GM19239 (cell line): ENCODE results near the gene ZBTB47.

Experiments used
- DNase-seq: peaks from one replicate; pipeline ENCODE4 v3.0.0; 2011; ENCODE audit warnings: low spot score; ENCODE audit not compliant: insufficient read length
- FAIRE-seq: peaks from 2 replicates; lab custom pipeline; 2011; peaks lifted over from hg19 to GRCh38; lab: Jason Lieb, UNC

Gene ZBTB47

DNA sequence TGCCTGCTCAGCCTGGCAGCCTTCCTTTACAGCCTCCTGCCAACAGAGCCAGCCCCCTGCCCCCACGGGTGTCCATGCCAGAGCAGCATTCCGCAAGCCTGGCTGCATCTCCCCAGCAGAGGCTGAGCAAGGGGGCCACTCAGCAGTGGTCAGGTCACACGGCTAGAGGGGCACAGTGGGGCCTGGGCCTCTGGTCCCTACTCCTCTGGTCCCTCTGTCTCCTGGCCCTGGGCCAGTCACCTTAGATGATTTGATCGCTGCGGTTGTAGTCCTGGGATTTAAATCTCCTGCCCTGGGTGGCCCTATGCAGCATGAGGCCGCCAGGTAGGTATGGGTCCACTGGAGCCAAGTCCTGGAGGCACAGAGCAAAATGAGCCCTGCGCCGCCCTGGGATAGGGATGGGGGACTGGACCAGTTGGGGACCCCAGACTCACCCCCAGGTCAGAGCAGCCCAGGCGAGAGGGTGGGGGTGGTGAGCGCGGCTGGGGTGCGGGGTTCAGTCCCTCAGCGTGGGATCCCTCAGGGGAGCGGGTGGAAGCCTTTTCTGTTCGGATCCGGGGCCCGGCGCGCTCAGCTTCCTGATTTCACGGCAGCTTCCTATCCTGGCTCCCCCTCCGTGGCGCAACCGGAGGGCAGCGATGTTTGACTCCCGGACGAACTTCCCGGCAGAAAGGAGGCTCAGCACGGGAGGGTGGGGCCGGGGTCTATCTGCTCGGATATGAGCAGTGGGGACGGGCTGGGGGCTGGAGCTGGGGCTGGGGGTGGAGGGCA lies at the start of gene ZBTB47:
Gene ZBTB47 (plus strand): TSS at position 138 of the 771 bp plus-strand sequence. CDS start 4,659 bp downstream, outside the sequence.
- no peak for FAIRE-seq
- DNase-seq = no peak

DNA sequence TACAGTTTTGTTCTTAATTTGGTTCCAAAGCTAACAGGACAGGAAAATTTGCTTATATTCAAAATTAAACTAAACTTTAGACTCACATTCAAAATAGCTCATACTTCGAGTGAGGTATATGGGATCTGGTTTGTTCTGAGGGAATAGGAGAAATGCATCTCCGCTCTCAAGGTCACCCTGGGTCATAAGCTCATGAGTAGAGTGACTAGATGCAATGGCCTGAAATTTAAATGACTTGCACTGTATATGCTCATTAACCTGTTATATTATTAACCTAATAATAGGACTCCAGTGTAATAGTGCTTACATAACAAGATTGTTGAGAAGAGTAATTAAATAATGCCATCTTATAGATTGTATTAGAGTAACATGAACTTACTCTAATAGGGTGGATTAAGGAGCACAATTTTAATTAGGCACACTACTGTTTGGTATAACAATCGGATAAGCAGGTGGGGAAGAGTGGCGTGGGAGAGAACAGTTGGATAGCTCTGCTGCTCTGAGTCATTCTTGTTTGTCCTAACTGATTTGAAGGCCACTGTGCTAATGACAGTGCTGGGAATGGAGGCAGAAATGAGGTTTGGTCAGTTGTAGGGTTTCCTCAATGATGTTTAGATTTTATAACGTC lies 47.8 kb upstream of the ZBTB47 start:
- no peak for FAIRE-seq

DNA sequence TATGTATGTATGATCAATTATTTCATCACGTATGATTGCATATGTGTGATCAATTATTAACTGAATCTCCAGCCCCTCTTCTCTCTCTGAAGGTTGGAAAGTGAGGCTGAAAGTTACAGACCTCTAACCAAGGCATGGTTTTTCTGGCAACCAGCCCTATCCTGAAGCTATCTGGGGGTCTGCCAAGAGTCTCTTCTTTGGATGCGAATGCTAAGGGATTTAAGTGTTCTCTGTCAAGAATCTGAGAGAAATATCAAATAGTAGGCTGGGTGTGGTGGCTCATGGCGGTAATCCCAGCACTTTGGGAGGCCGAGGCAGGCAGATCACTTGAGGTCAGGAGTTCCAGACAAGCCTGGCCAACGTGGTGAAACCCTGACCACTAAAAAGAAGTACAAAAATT lies 44.9 kb upstream of the ZBTB47 start:
- no peak for DNase-seq
- no peak for FAIRE-seq

More for the DNA sequence above, 47.8 kb upstream of the ZBTB47 start:
- no peak for DNase-seq

DNA sequence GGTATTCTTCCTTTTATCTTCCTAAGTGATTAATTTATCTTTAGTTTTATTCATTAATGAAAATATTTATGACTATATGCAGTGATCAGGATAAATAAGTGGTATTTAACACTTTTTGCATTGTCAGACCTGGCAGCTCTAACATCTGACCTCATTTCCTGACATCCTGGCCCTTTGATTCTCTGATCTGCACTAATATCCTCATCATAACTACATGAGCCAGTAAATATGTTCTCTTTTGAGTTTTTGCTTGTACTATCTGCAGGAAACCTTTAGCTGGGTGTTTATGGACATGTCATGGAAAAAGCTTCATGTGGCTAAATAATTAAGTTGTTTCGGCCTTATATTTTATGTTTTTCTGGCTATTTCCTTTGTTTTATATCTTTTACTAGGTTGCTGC lies 42.5 kb upstream of the ZBTB47 start:
- FAIRE-seq (no peak), DNase-seq (no peak)

DNA sequence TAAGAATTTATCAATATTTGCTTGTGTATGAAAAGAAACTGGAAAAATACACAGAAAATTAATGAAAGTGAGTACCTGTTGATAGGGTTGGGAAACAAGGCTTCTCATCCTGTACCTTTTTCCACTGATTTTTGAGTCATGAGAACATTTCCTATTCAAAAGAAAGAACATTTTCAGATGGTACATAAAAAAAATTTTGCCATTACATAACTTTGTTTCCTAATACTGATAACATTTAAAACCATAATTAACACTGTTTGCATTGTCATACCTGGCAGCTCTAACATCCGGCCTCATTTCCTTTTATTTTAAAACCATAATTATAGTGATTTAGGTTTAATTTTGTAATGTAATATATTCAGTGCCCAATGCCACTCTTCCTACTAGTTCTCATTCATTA lies 41.3 kb upstream of the ZBTB47 start:
- FAIRE-seq = no peak
- no peak for DNase-seq

DNA sequence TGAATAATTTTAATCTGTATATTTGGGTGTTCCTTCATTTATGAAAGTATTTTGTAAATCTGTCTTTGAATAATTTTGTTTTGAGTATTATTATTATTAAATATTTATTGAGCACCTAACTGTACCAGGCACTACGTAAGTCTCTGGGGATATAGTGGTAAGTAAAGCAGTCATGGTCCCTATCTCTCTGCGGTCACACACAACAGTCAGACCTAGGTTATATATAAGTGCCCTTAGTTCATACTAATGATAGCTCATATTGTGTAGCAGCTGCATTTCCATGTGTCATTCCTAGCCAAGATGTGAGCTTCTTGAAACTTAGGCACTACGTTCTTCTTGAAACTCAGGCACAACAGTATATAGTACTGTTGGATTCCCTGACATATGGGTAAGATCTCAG lies 40.6 kb upstream of the ZBTB47 start:
- no peak for DNase-seq
- FAIRE-seq = no peak

DNA sequence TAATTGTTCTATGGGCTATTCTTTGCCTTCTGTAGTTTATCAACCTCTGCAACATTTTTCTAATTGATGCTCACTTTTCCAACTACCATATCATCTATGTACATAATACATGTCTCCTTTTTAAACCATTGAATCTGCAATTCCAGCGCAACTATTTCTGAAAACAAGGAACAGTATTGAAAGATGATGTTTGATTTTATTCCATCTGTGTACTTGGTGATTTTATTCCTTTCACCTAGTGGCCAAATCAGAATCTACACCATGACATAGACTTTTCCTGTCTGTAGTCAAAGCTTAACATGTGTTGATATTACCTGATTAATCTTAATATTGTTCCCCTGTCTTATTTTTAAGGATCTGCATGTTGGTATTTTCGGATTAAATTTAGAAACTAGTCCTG lies 40.0 kb upstream of the ZBTB47 start:
- FAIRE-seq = peak; percentile 4
- no peak for DNase-seq

DNA sequence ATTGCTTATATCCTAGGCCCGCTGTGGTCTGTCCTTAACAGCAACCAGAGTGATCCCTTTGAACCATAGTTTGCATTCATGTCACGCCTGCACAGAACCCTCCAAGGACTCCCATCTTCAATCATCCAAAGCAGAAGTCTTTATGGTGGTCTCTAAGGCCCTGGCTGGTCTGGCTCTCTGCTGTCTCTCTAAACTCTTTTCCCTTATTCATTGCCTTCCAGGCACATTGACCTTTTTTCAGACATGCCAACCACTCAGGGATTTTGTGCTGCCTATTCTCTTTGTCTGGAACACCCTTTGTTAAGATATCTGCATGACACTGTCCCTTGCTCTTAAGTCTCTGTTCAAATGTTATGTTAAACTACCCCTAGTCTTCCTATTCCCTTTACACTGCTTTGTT lies 21.9 kb upstream of the ZBTB47 start:
- FAIRE-seq = no peak
- no peak for DNase-seq

DNA sequence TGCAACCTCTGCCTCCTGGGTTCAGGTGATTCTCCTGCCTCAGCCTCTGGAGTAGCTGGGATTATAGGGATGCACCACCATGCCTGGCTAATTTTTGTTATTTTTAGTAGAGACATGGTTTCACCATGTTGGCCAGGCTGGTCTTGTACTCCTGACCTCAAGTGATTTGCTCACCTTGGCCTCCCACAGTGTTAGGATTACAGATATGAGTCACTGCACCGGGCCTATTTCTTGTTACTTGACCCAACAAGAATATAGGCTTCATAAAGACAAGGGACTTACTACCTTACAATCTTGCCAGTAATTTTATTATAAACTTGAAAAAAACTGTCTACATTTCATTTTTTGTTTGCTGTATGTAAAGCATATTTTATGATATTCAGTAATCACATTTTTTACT lies 21.4 kb upstream of the ZBTB47 start:
- FAIRE-seq = no peak
- DNase-seq = no peak

DNA sequence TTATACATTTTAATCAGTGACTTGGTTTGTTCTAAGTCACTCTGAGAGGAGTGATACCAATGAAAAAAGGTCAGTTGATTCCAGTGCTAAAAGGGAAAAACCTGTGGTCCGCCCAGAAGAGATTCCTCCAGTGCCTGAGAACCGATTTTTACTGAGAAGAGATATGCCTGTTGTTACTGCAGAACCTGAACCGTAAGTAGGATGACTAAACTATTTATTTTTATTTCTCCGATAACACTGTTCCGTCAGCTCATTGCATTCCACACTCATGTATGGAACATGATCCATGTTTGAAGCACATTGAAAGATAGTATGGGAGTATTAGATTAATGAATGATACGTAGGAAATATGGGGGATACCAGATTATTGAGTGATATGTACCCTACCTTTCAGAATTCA lies 20.0 kb upstream of the ZBTB47 start:
- DNase-seq = no peak
- FAIRE-seq = no peak

DNA sequence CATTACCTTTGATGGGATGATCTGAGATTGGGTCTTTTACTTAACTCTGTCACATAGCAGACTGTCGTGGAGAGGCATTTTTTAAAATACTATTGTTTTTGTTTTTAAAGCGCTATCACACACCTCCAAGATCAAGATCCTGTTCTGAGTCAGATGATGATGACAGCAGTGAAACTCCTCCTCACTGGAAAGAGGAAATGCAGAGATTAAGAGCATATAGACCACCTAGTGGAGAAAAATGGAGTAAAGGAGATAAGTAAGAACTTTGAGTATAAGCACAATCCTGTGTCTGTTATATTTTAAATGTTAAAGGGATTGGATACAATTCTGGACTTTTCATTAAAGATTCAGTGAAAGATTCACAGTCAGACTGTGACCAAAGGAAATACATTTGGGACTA lies 18.4 kb upstream of the ZBTB47 start:
- peak; percentile 73 for FAIRE-seq
- DNase-seq = no peak

DNA sequence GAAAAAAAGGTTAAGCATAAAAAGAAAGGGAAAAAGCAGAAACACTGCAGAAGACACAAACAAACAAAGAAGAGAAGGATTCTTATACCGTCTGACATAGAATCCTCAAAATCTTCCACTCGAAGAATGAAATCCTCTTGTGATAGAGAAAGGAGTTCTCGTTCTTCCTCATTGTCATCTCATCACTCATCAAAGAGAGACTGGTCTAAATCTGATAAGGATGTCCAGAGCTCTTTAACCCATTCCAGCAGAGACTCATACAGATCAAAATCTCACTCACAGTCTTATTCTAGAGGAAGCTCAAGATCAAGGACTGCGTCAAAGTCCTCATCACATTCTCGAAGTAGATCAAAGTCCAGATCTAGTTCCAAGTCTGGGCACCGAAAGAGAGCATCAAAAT lies 16.5 kb upstream of the ZBTB47 start:
- no peak for FAIRE-seq
- no peak for DNase-seq

DNA sequence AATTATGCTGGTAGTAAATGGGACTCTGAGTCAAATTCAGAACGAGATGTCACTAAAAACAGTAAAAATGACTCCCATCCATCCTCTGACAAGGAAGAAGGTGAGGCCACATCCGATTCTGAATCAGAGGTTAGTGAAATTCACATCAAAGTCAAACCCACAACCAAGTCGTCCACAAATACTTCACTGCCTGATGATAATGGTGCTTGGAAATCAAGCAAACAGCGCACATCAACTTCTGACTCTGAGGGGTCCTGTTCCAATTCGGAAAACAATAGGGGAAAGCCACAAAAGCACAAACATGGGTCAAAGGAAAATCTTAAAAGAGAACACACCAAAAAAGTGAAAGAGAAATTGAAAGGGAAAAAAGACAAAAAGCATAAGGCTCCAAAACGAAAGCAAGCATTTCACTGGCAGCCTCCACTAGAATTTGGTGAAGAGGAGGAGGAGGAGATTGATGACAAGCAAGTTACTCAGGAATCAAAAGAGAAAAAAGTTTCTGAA lies 15.1 kb upstream of the ZBTB47 start:
- FAIRE-seq = no peak
- peak; percentile 7 for DNase-seq

DNA sequence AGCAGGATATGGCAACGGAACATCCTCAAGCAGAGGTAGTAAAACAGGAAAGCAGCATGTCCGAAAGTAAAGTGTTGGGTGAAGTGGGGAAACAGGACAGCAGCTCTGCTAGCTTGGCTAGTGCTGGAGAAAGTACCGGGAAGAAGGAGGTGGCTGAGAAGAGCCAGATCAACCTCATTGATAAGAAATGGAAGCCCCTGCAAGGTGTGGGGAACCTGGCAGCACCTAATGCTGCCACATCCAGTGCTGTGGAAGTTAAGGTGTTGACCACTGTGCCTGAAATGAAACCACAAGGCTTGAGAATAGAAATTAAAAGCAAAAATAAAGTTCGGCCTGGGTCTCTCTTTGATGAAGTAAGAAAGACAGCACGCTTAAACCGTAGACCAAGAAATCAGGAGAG lies 14.3 kb upstream of the ZBTB47 start:
- peak; percentile 79 for FAIRE-seq
- DNase-seq = no peak

DNA sequence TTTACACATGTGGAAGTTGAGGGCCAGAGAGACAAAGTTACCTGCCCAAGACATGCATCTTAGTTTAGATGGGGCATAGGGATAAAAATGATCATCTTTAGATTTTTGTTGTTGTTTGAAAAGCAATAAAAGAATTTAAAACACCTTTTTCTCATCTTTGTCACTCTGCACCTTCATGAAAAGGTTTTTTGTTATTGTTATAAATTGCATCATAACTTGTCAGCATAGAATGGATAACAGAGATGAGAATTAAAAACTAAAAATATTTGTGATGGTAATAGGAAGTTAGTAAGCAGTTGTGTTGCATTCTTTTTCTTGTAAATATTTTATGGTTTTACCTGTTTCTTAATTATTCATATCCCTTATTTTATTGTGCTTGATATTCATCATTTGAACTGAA lies 13.4 kb upstream of the ZBTB47 start:
- FAIRE-seq = no peak

DNA sequence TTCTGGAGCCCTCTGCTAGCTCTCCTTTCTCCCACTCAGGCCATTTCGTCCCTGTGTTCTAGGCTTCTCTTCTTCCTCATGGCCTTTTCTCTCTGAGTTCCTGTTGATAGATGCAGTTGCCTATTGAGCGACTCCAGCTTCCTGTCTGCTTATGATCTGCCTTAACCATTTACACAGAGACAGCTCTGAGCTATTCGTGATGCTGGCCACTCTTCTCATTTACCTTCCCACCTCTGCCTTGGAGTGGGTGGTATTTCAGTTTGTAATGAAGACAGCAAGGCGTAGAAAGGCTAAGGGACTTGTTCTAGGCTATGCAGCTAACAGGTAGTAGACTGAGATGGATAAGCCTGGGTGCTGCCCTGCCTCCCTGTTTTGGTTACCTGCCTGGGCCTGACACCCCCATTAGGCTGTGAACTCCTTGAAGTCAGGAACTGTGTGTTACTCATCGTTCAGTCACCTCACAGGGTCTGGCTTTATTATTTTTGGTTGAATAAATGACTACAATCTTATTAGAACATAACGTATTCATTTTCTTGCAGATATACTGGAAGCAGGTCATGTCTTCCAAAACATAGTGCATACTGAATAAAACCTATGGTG lies 12.6 kb upstream of the ZBTB47 start:
- FAIRE-seq = no peak
- DNase-seq = no peak

More for the DNA sequence above, 13.4 kb upstream of the ZBTB47 start:
- no peak for DNase-seq

DNA sequence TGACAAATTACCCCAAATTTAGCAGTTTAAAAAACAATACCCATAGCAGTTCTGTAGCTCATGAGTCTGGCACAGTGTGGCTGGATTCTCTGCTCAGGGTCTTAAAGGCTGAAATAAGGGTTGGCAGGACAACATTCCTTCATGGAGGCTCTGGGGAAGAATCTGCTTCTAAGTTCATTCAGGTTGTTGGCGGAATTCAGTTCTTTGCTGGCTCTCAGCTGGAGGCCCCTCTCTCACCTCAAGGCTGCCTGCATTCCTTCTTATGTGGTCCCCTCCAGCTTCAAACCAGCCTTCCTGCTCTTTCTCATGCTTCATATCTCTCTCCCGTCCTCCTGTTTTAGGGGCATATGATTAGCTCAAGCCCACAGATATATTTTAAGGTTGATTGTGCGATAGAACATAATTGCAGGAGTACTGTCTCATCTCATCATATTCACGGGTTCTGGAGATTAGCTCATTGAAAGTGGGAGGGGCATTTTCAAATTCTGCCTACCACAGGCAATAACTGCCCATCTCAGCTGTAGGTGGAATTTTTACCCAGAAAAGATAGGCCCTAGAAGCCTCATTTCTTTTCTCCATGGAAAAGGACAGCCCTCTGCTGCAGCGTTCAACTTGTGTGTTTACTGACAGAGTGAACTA lies 5.6 kb upstream of the ZBTB47 start:
- FAIRE-seq (no peak), DNase-seq (no peak)

DNA sequence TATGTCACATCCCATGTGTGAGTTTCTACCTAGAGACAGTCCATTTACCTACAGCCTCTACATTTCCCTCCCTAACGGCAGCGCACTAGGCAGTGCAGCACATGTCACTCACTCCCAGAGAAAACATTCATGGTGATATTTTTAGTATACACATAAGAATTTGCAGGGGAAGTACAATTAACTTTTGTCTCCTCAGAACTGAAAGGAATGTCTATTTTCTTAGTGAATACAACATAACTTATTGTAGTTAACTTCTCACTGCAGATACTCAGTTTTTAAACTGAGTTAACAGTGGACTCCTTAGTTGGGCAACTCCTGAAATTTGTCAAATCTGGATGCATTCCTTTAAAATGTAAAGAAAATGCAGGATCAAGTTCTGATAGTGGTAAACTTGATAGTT lies 4.5 kb upstream of the ZBTB47 start:
- no peak for FAIRE-seq
- no peak for DNase-seq

DNA sequence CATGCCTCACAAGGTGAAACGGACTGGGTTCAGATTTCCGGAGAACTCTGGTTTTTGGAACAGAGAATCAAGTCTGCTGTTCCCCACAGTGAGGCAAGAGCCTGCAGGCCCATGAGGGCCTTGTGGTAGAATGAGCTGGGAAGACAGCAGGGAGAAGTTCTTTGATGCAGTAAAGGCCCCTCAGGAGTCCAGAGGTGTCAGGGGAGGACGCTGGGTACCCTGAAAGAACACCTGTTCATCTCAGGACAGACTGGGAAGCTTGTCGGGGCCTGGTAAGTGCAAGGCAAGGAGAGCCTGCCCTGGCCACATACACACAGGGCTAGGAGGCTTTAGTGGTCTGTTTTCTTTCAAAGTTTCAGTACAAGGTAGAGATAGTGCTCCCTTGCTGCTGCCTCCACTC lies 3.7 kb upstream of the ZBTB47 start:
- DNase-seq = no peak
- FAIRE-seq = no peak

DNA sequence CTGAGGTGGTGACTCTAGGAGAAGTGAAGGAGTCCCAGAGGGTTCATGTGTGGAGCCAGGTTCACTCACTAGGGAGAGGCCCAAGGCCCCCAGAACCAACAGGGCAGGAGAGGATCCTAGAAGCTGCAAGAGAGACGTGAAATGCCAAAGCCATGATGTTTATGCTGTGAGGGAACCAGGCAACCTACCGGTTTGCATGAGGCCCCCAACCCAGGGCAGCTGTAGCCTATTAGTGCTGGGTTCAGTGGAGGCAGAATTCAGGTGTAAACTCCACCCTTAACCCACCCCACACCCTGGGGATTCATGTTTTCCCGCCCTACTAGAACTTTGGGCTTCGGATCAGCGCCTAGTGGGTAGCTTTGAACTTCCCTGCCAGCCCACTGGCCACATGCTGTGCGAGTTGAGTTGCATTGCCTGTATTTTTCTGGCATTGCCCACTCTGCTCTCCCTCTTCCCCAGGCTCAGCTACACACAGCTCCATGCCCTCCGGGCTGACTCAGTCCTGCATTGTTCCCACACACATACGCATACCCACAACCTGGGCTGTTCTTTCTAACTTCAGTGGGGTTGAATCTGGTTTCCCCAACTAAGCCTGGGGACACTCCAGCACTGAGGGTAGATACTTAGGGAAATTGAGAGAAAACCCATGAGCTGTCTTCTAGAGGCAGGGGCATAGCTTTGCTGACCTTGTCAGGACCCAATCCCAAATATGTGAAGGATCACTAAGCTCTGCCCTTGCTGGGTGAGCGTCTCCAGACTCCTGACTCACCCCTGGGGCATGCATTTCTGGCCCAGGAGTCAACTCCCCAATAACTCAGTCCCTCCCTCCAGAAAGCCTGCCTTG lies 2.0 kb upstream of the ZBTB47 start:
- DNase-seq = no peak

More for the DNA sequence above, 2.0 kb upstream of the ZBTB47 start:
- FAIRE-seq = peak; percentile 11
